GM20431 (cell line): ENCODE measurements around the gene ANO1.

Source experiments
- in situ Hi-C: fragments of 300-500 bp; cut with MseI, MboI; formaldehyde crosslinking; loops from one replicate; pipeline ENCODE4 v1.15.0; 2020; ENCODE audit warnings: low sequenced_read_pairs; ENCODE audit not compliant: unreplicated experiment

Gene ANO1

DNA sequence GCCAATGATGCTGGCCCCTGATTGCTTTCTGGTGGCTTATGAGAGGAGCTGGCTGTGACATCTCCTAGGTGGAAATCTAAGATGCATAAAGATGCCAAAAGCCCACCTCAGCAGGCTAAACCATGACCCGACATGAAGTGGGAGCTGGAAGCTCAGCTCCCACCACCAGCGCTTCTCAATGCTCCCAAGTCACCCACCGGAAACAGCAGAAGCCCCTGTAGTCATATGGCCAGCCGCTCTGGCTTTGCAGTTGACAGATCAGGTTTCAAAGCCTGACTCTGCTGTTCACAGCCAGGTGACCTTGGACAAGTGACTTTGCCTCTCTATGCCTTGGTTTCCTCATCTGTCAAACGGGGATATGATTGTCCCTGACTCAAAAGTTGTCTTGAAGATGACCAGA is 29.1 kb upstream of the ANO1 start:
- in situ Hi-C loops: no loop called here

DNA sequence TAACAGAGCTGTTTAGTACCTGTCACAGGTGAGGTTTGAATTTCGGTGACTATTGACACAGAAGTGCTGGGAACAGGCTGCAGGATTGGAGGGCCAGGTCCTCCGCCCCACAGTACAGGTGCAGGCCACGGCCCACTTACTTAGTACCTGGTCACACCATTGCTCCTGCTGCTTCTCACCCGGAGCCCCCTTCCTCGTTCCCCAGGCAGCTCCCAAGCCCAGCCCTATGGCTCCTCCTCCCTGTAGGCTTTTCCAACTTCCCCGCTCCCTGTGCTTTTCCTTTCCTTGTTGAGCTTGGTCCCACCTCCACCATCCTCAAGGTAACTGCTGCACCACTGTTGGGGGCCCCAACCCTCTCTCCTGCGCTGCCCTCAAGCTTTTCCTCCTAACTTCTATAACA is 27.9 kb upstream of the ANO1 start:
- in situ Hi-C loops: no loop called here

DNA sequence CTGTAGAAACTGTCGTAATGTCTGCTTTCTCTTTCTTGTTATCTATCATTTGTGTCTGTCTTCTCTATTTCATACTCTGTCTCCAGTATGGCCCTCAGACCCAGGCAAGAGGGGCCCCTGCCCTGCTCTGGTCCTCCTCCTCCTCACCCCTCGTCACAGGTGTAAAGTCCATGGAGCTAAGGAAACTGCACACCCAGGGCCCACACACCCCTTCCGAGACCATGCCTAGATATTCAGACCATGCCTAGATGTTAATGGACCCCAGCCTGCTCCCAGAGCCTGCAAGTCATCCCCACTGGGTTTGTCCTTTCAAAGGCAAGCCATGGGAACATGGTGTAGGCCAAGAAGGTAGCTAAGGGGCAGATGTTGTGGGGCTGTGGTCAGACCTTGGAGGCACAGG is 24.1 kb upstream of the ANO1 start:
- in situ Hi-C loops: no loop called here

DNA sequence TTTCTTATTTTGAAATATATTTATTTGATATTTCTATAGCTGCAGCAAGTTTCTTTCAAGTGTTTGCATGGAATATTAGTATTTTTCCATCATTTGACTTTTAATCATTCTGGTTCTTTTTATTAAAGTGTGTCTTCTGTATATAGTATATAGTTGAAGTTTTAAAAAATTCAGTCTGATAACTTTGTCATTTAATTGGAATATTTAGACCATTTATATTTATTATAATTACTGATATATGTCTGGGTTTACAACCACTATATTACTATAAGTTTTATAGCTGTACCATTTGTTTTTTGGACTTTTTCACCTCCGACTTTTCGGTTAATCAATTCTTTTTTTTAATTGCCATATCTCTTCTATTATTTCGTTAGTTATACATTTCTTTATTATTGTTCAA is 22.7 kb upstream of the ANO1 start:
- in situ Hi-C loops: no loop called here

DNA sequence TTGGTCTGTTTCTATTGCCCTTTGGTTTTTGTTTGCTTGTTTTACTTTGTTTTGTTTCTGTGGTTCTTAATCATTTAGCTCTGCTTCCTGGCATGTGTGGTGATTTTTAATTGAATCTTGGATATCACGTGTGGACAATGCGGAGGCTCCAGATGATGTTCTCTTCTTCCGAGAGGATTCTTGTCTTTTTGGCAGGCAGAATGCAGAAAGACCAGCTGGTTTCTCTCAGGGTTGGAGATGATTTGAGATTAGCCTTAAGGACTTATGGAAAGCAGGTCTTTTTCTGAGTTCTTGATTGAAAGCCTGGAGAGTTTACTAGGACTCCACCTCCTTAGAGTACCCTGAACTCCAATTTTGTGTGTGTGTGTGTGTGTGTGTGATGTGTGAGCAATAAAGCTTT is 21.0 kb upstream of the ANO1 start:
- in situ Hi-C loops: no loop called here

DNA sequence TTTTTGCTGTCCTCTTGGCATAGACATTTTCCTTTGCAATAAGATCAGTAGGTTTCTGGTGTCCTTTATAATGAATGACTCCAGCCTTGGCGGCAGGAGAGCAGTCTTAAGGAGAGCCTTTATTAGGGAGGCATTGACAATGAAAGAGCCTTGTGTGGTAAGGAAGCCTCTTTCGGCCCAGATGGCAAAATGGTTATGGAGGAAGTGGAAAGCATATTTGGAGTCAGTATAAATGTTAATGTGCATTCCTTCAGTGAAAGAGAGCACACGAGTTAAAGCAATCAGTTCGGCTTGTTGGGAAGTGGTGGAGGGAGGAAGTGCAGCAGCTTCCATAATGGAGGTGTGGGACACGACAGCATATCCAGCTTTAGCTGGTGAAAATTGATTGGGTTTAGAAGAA is 18.1 kb upstream of the ANO1 start:
- in situ Hi-C loops: no loop called here

DNA sequence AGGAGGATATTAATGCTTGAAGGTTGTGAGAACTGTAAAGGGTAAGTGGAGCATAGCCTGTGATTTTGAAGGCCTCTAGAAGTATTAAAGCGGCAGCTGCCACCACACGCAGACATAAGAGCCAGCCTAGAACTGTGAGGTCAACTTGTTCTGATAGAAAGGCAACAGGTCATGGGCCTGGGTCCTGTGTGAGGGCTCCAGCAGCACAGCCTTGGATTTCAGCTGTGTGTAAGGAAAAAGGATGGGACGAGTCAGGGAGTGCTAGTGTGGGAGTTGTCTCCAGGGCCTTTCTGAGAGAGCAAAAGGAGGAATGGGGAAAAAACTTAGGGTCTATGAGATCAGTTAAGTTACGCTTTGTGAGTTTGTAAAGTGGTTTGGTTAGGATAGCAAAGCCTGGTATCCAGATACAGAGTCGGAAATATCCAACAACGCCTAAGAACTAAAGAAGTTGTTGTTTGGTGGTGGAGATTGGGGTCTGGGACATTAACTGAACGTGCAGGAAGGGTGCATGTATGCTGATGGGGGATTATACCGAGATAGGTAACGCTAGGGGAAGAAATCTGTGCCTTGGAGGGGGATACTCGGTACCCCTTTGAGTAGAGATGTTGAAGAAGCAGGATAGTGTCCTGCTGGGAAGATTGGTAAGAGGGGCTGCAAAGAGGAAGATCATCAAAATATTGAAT is 17.4 kb upstream of the ANO1 start:
- in situ Hi-C loops: no loop called here

DNA sequence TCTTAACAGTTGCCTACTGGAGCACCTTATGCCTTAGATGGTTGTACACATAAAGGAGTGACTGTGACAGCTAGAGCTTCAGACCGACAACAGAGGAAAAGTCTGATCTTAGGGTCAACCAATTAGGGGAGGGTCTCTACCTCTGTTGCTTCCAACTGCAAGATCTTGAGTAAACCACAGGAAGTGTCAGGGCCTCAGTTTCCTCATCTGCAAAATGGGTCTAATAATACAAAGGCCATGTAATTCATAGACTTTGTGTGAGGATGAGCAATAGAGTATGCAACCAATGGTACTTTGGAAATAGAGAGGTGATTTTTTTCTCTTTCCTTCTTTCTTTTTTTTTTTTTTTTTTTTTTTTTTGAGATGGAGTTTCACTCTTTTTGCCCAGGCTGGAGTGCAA is 16.4 kb upstream of the ANO1 start:
- in situ Hi-C loops: no loop called here

DNA sequence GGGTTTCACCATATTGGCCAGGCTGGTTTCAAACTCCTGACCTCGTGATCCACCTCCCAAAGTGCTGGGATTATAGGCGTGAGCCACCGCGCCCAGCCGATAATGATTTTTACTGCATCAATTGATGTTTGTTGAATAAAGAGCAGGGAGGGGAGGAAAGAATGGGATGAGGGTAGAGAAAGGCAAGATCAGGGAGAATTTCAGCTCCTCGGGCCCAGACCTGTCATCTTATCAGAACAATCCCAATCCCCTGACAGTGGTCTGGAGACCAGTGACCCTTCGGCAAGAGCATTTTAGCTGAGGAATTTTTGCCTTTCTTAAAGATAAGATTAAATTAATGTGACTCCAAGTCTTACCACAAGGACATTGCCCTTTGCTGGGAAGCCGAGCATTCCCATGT is 15.0 kb upstream of the ANO1 start:
- in situ Hi-C loops: no loop called here

DNA sequence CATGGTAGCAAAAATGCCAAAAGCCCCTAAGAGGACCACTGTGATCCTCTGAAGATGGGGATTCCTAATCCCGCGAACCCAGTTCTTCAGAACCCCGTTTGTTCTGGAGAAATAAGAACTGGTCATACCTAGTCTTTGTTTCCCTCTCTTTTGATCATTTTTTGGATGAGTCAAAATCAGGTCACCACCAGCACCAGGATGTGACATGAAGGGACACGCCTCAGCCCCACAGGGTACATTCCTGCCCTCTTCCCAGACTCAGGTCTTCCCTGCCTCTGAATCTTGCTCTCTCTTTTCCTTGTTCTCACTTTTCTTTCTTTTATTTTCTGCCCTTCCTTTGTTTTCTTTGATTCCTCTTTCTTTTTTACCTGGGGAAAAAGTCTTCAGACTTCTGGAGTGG is 14.6 kb upstream of the ANO1 start:
- in situ Hi-C loops: no loop called here

DNA sequence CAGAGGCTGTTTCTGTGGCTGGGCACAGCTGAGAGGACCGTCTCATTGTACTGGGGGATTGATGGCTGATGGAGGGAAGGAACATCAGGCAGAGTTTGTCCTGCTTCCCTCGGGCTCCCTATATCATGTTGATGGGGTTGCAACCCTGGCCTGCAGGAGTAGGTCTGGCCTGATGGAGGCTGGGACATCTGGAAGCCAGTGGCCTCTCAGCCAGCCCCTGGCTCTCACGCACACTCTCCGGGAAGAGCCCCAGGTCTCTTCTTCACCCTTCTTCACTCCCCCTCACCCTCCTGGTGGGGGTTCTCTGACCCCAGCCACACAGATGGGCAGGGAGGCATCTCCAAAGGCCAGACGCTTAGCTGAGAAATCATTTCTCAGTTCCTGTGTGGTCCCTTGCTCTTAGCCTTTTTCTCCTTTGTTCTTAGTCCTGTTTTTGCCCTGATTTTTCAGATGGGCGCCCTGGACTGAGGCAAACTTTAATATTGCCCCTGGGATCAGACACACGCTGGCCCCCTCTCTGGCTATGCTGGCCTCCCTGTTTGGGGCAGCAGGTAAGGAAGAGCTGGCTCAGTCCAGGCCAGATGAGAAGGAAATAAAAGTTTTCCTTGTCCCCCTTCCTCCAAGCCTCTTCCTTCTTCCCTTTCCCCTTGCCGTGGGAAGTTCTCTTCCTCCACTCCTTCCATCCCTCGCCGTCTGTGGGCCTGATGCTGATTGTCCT is 13.9 kb upstream of the ANO1 start:
- in situ Hi-C loops: no loop called here

DNA sequence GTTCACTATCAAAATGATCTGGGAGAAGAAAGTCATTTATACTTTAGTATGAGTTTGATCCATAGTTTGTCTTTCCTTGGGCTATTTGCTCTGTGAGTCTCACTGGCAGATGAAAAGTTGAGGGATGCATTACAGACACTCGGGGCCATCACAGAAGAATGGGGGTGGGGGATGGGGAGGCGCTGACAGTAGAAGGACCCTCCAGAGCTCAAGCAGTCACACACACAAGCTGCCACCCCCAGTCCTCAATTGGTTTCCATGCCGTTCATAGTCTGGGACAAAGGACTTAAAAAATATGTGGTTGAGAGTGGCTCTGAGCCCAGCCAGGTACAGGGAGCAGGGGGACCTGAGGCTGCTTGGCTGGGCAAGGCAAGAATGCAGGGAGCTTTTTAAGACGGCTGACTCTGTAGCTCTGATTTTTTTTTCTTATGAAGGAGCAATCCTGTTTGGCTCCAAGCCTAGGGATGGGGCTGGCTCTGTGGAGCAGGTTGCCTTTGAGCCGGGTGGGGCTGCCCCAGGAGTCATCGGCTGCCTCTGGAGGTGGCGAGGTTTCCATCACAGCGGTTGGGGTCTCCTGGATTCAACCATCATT is 13.3 kb upstream of the ANO1 start:
- in situ Hi-C loops: no loop called here

DNA sequence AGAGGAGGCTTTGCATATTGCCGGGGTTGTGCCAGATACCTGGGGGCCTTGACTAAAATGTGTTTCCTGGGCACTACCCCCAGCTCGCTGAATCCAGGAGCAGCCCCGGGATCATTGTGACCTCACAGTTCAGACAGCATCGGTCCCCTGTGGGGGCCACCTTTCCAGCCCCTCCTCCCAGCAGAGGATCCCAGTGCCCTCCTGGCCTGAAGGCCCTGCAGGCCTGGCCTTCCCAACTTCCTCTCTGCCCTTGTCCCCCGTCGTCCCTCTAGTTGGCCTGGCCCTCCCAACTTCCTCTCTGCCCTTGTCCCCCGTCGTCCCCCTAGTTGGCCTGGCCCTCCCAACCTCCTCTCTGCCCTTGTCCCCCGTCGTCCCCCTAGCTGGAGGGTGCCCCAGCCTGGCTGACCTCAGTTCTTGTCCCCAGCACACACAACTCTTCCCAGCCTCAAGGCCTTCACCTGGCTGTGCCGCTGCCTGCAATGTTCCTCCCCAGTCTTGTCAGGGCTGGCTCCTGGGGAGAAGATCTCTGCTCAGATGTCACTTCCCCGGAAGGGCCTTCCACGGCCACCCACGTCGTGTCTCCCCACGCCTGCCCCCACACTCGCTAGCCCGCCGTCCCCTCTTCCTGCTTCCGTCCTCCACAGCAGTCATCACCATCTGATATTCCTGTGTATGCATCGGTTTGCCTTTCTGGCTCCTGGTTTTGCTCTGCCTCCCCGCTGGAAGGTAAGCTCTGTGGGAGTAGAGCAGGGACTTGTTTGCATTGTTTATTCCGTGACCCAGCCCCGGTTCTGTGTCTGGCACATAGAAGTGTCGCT is 12.6 kb upstream of the ANO1 start:
- in situ Hi-C loops: no loop called here

DNA sequence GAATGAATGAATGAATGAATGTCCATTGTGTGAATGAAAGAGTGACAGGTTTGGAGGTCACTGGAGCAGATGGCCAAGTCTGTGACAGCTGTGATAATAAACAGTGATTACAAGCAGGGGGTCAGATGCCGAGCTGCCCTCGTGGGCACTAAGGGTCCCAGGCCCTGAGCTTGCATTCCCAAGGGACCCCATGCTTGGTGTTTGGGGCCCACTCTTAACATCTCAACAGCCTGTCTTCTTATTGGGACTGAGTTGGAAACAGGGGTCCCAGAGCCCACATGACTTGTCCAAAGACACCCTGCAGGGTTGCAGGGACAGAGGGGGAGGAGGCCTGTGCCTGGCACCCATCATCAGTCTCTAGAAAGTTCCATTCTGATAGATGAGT is 12.0 kb upstream of the ANO1 start:
- in situ Hi-C loops: no loop called here

DNA sequence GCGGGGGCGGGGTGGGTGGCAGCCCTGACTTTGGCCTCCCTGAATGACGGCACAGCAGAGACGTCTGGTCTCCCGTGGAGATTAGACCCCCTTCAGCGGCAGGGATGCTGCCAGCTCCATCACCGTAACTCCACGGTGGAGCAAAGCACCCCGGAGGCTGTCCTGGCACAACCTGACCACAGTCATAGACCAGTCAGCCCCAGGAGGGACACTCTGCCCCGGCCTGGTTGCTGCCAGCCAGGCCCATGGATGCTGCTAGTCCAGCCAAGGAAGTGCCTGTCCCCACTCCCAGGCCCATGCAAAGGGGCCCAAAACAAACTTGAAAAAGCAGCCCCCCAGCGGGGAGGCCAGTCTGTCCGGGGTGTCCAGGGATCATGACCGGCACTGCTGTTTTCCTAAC is 11.5 kb upstream of the ANO1 start:
- in situ Hi-C loops: no loop called here

DNA sequence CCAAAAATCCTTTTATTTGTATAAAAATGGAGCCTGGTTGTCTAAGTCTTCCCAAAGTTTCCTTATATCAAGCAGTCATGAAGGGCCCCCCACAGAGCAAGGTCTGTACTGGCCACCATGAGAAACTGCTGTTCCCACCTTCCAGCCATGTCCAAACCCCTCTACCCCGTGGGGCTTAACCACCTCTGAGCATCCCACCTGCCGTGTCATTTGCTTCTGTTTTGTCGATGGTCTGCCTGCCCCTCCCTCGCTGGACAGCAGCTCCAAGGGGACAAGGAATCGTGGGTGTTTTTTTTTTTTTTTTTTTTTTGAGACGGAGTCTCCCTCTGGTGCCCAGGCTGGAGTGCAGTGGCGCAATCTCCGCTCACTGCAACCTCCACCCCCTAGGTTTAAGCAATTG is 11.1 kb upstream of the ANO1 start:
- in situ Hi-C loops: no loop called here

DNA sequence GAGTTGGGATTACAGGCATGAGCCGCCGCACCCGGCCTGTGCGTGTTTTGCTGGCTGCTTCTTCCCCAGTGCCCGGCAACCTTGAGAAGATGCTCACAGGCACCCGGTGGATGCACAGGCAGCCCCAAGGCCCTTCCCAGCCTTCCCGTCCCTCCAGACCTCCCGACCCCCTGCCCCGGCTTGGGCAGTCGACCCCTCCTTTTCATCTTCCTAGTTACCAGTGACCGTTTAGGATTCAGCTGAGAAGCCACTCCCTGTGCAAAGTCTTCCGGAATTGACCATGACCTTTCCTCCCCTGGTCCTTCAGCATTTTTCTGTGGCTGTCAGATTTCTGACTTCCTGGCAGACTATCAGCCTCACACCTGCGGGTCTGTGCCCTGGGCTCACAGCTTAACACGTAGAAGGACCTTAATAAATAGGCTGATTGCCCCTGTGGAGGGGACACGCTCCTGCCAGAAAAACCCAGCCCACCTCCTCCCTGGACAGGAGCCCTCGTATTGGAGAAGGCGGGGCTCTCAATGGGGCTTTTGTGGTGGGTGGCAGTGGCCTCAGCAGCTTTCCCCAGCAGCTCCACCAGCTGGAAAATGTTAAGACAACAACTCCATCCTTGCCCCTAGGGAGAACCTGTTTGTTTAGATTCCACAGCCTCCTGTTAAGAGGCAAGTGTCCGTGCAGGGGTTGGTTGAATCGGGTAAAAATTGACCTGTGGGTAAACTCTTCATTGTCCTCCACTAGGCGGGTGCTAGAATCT is 10.4 kb upstream of the ANO1 start:
- in situ Hi-C loops: no loop called here

DNA sequence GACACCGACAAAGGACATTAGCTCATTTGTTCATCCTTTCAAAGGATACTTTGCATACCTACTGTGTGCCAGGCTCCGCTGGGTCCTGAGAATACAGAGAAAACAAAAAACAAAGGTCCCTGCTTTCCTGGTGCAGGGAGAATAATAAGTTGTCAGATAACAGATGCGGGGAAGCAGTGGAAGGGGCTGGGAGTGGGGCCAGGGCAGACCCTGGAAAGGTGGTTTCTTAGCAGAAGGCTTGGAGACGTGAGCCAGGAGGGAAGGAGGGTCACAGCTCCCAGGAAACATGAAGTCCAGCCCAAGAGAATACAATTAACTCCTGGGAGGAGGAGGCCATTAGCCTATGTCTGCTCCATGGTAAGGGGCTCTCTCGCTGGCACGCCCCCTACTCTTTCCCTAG is 9.8 kb upstream of the ANO1 start:
- in situ Hi-C loops: no loop called here

DNA sequence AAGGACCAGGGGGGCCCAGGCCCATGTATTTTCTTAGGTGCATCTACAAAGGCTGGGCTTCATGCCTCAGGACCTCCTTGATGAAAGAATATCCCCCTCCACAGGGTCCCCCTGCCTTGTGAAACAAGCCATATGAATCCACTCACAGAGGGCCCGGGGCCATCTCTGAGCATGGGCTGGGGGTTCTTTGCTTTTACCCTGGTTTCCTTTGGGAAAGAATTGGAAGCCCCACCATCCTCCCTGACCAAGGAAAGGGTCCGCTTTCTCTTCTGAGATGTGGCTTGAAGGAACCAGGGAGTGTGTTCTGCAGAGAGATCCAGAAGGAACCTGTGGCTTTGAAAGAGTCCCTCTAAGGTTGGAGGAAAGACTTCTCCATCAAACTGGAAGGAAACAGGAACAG is 9.2 kb upstream of the ANO1 start:
- in situ Hi-C loops: no loop called here

DNA sequence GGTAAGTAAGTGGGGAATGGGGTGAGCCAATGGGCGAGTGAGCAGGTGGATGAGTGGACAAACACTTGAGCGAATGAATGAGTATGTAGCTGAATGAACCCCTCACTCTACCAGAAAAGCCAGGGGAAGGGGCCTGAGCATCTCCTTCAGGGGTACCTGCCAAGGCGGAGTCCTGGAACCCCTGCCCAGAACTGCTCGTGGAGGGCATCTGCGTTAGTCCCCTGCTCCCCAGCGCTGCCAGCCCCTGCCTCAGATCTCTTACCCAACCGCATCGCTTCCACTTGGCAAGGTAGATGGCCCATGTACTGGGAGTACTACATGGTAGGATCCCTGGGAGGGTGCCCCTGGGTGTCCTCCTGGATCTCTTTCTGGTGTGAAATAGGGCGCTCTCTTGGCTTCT is 7.4 kb upstream of the ANO1 start:
- in situ Hi-C loops: no loop called here
